B cell (primary cell): ENCODE results near the gene AFDN. TPM values are rescaled to one million over a fixed set of nuclear protein-coding genes. Genes with fewer than 3 reads are reported as not detected.

Source experiments
- ATAC-seq: fragments of 200-7000 bp; cut with Tn5 transposase; one replicate; pipeline ENCODE4 v1.10.0; 2021; ENCODE audit warnings: low read depth, mild to moderate bottlenecking, moderate number of reproducible peaks, moderate library complexity
- CTCF ChIA-PET: fragments of 350-600 bp; sonication (Branson Sonifier 250); formaldehyde crosslinking; loops from one replicate; lab custom pipeline; 2021; ENCODE audit warnings: antibody characterized with exemption, inconsistent platforms; lab: Charles Lee
- POLR2A ChIA-PET: fragments of 350-600 bp; sonication (Branson Sonifier 250); formaldehyde crosslinking; loops from one replicate; lab custom pipeline; 2021; ENCODE audit warnings: antibody characterized with exemption; lab: Charles Lee
- DNase-seq: peaks from one replicate; pipeline ENCODE4 v3.0.0; 2013
- H2AFZ ChIP-seq: 2 replicates; pipeline ENCODE4 v1.6.1; 2012; ENCODE audit warnings: mild to moderate bottlenecking, low read depth, low read length; ENCODE audit not compliant: insufficient read depth, poor library complexity, severe bottlenecking
- H3K27ac ChIP-seq, 2 donors: 1 replicate in 1 of 2; 2 replicates in 1 of 2; pipeline ENCODE4 v1.5.1; 2012 to 2013; ENCODE audit warnings: low read length in 2 of 2, mild to moderate bottlenecking in 2 of 2, moderate library complexity in 1 of 2
- H3K27me3 ChIP-seq, 4 experiments: fragments of 200-600 bp in 1 of 4; sonication (generic) in 1 of 4; replicated peaks in 1 of 4; 1 replicate in 2 of 4; 2 replicates in 2 of 4; pipeline versions ENCODE4 v1.6.1 to v1.7.0; 2013 to 2016; ENCODE audit warnings: low read length in 3 of 4, mild to moderate bottlenecking in 2 of 4, mixed read lengths in 1 of 4, moderate library complexity in 1 of 4; ENCODE audit not compliant: insufficient read depth in 4 of 4, control insufficient read depth in 3 of 4; ENCODE audit errors: control extremely low read depth in 1 of 4
- H3K36me3 ChIP-seq, 2 experiments: replicated peaks in 1 of 2; 1 replicate in 1 of 2; 2 replicates in 1 of 2; pipeline versions ENCODE4 v1.6.1 to v1.7.1; 2013; ENCODE audit warnings: low read length in 1 of 2; ENCODE audit not compliant: insufficient read depth in 2 of 2, control insufficient read depth in 1 of 2; ENCODE audit errors: control extremely low read depth in 1 of 2, extremely low read depth in 1 of 2
- H3K4me1 ChIP-seq, 2 donors: fragments of 200-600 bp in 1 of 2; sonication (generic) in 1 of 2; 1 replicate in 1 of 2; 2 replicates in 1 of 2; pipeline versions ENCODE4 v1.5.1 to v1.6.1; 2013 to 2017; ENCODE audit warnings: low read length in 2 of 2; ENCODE audit not compliant: control insufficient read depth in 2 of 2, insufficient read depth in 2 of 2
- H3K4me2 ChIP-seq: replicated peaks from 2 replicates; pipeline ENCODE3; 2012; ENCODE audit warnings: mild to moderate bottlenecking, low read depth, low read length; ENCODE audit not compliant: poor library complexity, severe bottlenecking
- H3K4me3 ChIP-seq, 5 experiments: fragments of 200-600 bp in 1 of 5; sonication (generic) in 1 of 5; 1 replicate in 3 of 5; 2 replicates in 2 of 5; pipeline versions ENCODE4 v1.5.1 to v1.7.0; 2011 to 2016; ENCODE audit warnings: low read length in 4 of 5, mild to moderate bottlenecking in 4 of 5, low read depth in 2 of 5, control low read depth in 1 of 5, moderate library complexity in 1 of 5; ENCODE audit not compliant: insufficient read depth in 1 of 5; ENCODE audit errors: control extremely low read depth in 1 of 5, extremely low read depth in 1 of 5
- H3K79me2 ChIP-seq: fragments of 200-600 bp; sonication (generic); one replicate; pipeline ENCODE4 v1.6.0; 2016; ENCODE audit warnings: low read length; ENCODE audit not compliant: control insufficient read depth, insufficient read depth
- H3K9ac ChIP-seq: fragments of 200-600 bp; sonication (generic); 2 replicates; pipeline ENCODE4 v1.6.1; 2017; ENCODE audit warnings: mild to moderate bottlenecking, low read length, moderate library complexity
- H3K9me3 ChIP-seq, 3 donors: one replicate each; pipeline versions ENCODE4 v1.6.1 to v1.7.1; 2013; ENCODE audit warnings: low read length in 2 of 3; ENCODE audit not compliant: control insufficient read depth in 2 of 3, insufficient read depth in 1 of 3; ENCODE audit errors: control extremely low read depth in 1 of 3
- H4K20me1 ChIP-seq: 2 replicates; pipeline ENCODE4 v1.6.0; 2012; ENCODE audit warnings: mild to moderate bottlenecking, low read length; ENCODE audit not compliant: insufficient read depth, control insufficient read depth, poor library complexity, severe bottlenecking
- H3K27ac Mint-ChIP-seq: one replicate; pipeline ENCODE4 v1.8.0; 2021; ENCODE audit warnings: mixed read lengths
- H3K27me3 Mint-ChIP-seq: one replicate; pipeline ENCODE4 v1.8.0; 2021; ENCODE audit warnings: mixed read lengths
- H3K4me1 Mint-ChIP-seq: one replicate; pipeline ENCODE4 v1.8.0; 2021; ENCODE audit warnings: mixed read lengths
- H3K4me3 Mint-ChIP-seq: one replicate; pipeline ENCODE4 v1.8.0; 2021; ENCODE audit warnings: mixed read lengths
- H3K9me3 Mint-ChIP-seq: one replicate; pipeline ENCODE4 v1.8.0; 2022; ENCODE audit warnings: mixed read lengths; ENCODE audit not compliant: insufficient read depth
- CTCF ChIP-seq: fragments of 200-600 bp; IDR thresholded peaks from one replicate; pipeline ENCODE4 v1.8.0; 2022; ENCODE audit warnings: antibody characterized with exemption, mild to moderate bottlenecking
- EZH2 ChIP-seq: IDR thresholded peaks from 2 replicates; pipeline ENCODE4 v1.6.1; 2012; ENCODE audit warnings: borderline replicate concordance, low read depth, mild to moderate bottlenecking, moderate library complexity, low read length; ENCODE audit not compliant: insufficient read depth, poor library complexity, severe bottlenecking
- WGBS: methylation state at CpG from one replicate; pipeline ENCODE4 v1.1.5; 2013; ENCODE audit warnings: missing lambda C conversion rate; ENCODE audit not compliant: insufficient coverage; 5-methylcytosine and 5-hydroxymethylcytosine counted together
- intact Hi-C: fragments of 100-400 bp; cut with micrococcal nuclease; formaldehyde crosslinking; loops from one replicate; pipeline ENCODE4 v1.10.0; 2022
- polyA plus RNA-seq: library from polyadenylated mRNA; depleted of rRNA; stranded (reverse); fragments of >200 nt; gene quantifications from 2 replicates; pipeline ENCODE4 v1.2.3, GENCODE V29; 2012
- total RNA-seq, 2 donors: library from RNA; stranded (reverse); fragments of 120-200 nt in 1 of 2; gene quantifications; 1 replicate in 1 of 2; 2 replicates in 1 of 2; pipeline versions ENCODE4 v1.2.3 to v1.2.4, GENCODE V29; 2013 to 2022

Gene AFDN
- total and polyA plus RNA-seq, 2 donors (not counting 1 experiment from before 2014, with no cell fraction given) = 15.4 to 70.5 TPM

- no peak overlapping the region for H3K4me3 Mint-ChIP-seq
- H3K27ac ChIP-seq = no peak overlapping the region
- H3K4me1 Mint-ChIP-seq = no peaks in the 10 kb centered on the region
- no peak overlapping the region for H3K27ac Mint-ChIP-seq
- H4K20me1 ChIP-seq = no peaks in the 10 kb centered on the region
- TF ChIP-seq EZH2 (no peak), CTCF (no peak)
- 96% methylated on average over 18 of the region's 39 CpGs for WGBS
- no peaks in the 10 kb centered on the region for H3K9me3 Mint-ChIP-seq
- H3K79me2 ChIP-seq = no peaks in the 10 kb centered on the region
- H3K4me2 ChIP-seq = no peak overlapping the region
- no peaks in the 10 kb centered on the region for H3K27me3 Mint-ChIP-seq
- ATAC-seq = no peak
- ChIA-PET POLR2A (no interaction called here), CTCF (no interaction called here)
- intact Hi-C loops = no loop called here
- H3K36me3 ChIP-seq = no peaks in the 10 kb centered on the region
- no peak overlapping the region for H2AFZ ChIP-seq
- no peak overlapping the region for H3K9ac ChIP-seq
- H3K27me3 ChIP-seq = no peaks in the 10 kb centered on the region
- H3K4me3 ChIP-seq = no peak overlapping the region
- DNase-seq = no peak
- no peaks in the 10 kb centered on the region for H3K4me1 ChIP-seq
- H3K9me3 ChIP-seq = no peaks in the 10 kb centered on the region
These were observed 139.2 kb downstream of the AFDN start for GRCh38 chr6:167965592-167966539.

- DNase-seq = no peak
- H3K79me2 ChIP-seq = no peaks in the 10 kb centered on the region
- Mint-ChIP-seq H3K27me3 (no peaks in the 10 kb centered on the region), H3K27ac (no peak overlapping the region), H3K4me1 (no peaks in the 10 kb centered on the region), H3K4me3 (no peak overlapping the region), H3K9me3 (no peaks in the 10 kb centered on the region)
- no peak overlapping the region for H3K27ac ChIP-seq
- no peaks in the 10 kb centered on the region for H3K36me3 ChIP-seq
- no peak overlapping the region for H2AFZ ChIP-seq
- no peaks in the 10 kb centered on the region for H3K9me3 ChIP-seq
- TF ChIP-seq EZH2 (no peak), CTCF (no peak)
- H4K20me1 ChIP-seq = no peaks in the 10 kb centered on the region
- intact Hi-C loops = no loop called here
- 100% methylated on average over 4 of the region's 8 CpGs for WGBS
- no peak overlapping the region for H3K4me3 ChIP-seq
- no peak overlapping the region for H3K4me2 ChIP-seq
- POLR2A ChIA-PET = no interaction called here
- no peak for ATAC-seq
- H3K9ac ChIP-seq = no peak overlapping the region
- H3K27me3 ChIP-seq = no peaks in the 10 kb centered on the region
- CTCF ChIA-PET = no interaction called here
- H3K4me1 ChIP-seq = no peaks in the 10 kb centered on the region
These were observed 139.8 kb downstream of the AFDN start for GRCh38 chr6:167966540-167966905.
